Measurements from ENCODE around the gene SPATA20.
A peak's percentile ranks its signal among the peaks of the same experiment; 100 is the strongest.

SPATA20 gene

DNA sequence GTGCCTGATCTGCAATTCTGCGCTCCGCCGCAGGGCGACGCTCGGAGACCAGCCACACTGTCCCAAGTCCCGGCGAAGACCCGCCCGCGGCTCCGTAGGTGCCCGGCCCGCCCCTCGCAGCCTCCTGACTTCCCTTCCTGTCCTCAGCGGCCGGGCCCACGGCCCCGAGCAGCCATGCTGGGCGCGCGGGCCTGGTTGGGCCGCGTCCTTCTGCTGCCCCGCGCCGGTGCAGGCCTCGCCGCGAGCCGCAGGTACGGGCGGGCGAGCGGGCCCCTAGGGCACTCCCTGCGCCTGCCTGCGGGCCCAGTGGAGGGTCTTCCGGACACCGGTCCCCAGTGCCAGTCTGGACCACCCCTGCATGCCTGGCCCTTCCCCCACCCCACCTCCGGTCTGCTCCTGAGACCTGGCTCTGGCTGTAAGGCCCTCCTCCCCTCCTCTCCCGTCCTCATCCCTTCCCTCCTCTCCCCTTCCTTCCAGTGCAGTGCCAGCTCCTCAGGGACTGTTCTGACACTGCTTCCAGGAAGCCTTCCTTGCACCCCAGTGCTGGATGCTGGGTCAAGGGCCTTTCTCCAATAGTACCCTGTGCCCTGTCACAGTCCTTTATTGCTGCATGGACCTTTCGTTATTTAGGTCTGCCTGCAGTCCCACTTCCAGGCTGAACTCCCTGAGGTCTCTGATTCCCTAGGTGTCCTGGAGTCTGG lies at the start of gene SPATA20:
SPATA20 (plus strand) TSS at position 140 of the 701 bp plus-strand sequence; CDS start at position 175, 35 bp downstream.
- peaks cover 33% of the 10 kb centered on the region for H3K27me3 Mint-ChIP-seq
- CTCF ChIA-PET, result interaction anchor here (1.0 to 2.1 kb wide), 8 partner anchors 36 to 305 kb away, joined by 3 to 25 read pairs (median 3); no protein-coding TSS in a partner anchor
- H3K36me3 Mint-ChIP-seq, result no peaks in the 10 kb centered on the region
- peak; percentile 93 for DNase-seq
- peak within 1 kb of the TSS; percentile 63 for H3K27ac Mint-ChIP-seq
- H3K4me1 Mint-ChIP-seq, result peaks cover 22% of the 10 kb centered on the region
- no peaks in the 10 kb centered on the region for H3K9me3 Mint-ChIP-seq
- H3K4me3 Mint-ChIP-seq, result peak within 1 kb of the TSS; percentile 73

DNA sequence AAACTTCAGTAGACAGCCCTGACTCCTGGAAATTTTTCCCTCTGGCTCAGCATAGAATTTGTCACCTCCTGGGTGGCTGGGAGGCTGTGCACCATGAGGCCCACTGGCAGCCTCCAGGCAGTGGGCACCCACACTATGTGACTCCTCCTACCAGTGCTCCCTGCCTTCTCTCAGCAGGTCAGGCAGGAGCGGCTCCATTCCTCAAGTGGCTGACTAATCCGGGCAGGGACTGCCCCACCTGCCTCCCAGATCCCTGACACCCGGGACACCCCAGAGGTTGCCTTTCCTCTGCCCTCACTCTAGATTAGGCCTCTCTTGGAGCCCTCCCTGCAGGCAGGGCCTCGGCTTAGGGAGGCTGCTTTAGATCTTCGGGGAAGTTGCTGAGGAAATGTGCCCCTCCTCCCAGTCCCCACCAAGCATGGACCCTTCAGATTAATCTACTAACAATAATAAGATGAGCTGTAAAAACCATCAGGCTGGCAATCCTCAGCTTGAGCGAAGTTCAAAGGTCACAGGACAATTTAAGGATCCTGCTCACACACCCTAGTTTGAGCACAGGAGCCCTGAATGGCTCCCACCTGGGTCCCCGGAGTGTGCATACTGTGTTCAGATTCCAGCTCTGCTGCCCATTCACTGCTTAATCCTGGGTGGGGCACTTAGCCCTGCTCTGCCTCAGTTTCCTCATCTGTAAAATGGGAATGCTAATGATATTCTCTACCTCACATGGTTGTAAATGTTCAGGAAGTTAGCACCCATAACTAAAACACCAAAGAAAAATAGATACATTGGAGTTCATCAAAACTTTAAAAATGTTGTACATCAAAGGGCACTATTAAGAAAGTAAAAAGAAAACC lies 48.7 kb upstream of the SPATA20 start:
- CTCF ChIA-PET, result interaction anchor here (1.1 to 1.6 kb wide), 3 partner anchors 14 to 19 kb away, joined by 4 to 5 read pairs (median 5); no protein-coding TSS in a partner anchor

DNA sequence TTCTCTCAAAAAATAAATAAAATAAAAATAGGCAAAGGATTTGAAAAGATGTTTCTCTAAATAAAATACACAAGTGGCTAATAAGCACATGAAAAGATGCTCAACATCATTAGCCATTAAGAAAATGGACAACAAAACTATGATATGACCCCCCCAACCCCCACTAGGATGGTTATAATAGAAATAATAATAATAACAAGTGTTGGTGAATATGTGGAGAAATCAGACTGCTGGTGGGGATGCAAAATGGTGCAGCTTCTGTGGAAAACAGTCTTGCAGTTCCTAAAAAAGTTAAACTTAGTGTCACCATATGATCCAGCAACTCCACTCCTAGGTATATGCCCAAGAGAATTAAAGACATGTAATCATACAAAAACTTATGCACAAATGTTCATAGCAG lies 47.7 kb upstream of the SPATA20 start:
- Mint-ChIP-seq H3K9me3 (no peaks in the 10 kb centered on the region), H3K36me3 (no peaks in the 10 kb centered on the region), H3K27ac (no peak overlapping the region), H3K27me3 (peaks cover 42% of the 10 kb centered on the region), H3K4me3 (no peak overlapping the region), H3K4me1 (peaks cover 23% of the 10 kb centered on the region)
- CTCF ChIA-PET, result interaction anchor here (1.5 kb wide), 1 partner anchor 15 kb away, joined by 4 read pairs; no protein-coding TSS in a partner anchor
- DNase-seq, result no peak

More for the DNA sequence above, 48.7 kb upstream of the SPATA20 start:
- Mint-ChIP-seq H3K27ac (no peak overlapping the region), H3K4me3 (no peak overlapping the region), H3K4me1 (peaks cover 12% of the 10 kb centered on the region), H3K36me3 (no peaks in the 10 kb centered on the region), H3K9me3 (no peaks in the 10 kb centered on the region), H3K27me3 (peaks cover 45% of the 10 kb centered on the region)
- DNase-seq, result no peak

DNA sequence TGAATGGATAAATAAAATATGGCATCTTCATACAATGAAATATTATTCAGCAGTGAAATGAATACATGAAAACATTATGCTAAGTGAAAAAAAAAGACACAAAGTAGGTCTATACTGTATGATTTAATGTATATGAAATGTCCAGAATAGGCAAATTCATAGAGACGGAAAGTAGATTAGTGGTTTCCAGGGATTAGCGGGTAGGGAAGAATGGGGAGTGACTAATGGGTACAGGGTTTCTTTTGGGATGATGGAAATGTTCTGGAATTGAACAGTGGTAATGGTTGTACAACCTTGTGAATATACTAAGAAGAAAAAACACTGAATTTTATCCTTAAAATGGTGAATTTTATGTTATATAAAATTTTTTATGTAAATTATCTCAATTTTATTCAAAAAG lies 47.3 kb upstream of the SPATA20 start:
- Mint-ChIP-seq H3K36me3 (no peaks in the 10 kb centered on the region), H3K9me3 (no peaks in the 10 kb centered on the region), H3K4me1 (peaks cover 27% of the 10 kb centered on the region), H3K27ac (no peak overlapping the region), H3K27me3 (peaks cover 42% of the 10 kb centered on the region), H3K4me3 (no peak overlapping the region)
- CTCF ChIA-PET, result interaction anchor here (3.6 to 6.2 kb wide), 2 partner anchors 12 to 16 kb away, joined by 9 to 44 read pairs; no protein-coding TSS in a partner anchor
- no peak for DNase-seq

DNA sequence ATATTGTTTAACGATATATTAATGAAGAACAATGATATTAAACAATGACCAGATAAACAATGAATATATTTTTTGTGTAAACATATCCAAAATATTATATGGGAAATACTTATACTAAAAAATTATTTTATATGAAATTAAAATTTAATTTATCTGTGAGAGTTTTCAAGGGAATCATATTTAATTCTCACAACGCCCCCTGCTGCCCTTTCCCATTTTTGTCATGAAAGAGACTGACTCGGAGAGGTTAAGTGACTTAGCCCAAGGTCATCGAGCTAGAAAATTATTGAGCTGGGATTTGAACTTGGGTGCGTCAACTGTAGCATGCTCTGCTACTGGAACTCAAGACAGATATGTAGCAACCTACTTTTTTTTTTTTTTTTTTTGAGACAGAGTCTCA lies 45.9 kb upstream of the SPATA20 start:
- Mint-ChIP-seq H3K9me3 (no peaks in the 10 kb centered on the region), H3K27me3 (peaks cover 39% of the 10 kb centered on the region), H3K4me3 (no peak overlapping the region), H3K36me3 (no peaks in the 10 kb centered on the region), H3K27ac (no peak overlapping the region), H3K4me1 (peaks cover 40% of the 10 kb centered on the region)
- peak; percentile 54 for DNase-seq
- CTCF ChIA-PET, result interaction anchor here (0.7 to 6.2 kb wide), 9 partner anchors 10 to 160 kb away, joined by 3 to 44 read pairs (median 6); partner anchors contain the start of gene RSAD1

DNA sequence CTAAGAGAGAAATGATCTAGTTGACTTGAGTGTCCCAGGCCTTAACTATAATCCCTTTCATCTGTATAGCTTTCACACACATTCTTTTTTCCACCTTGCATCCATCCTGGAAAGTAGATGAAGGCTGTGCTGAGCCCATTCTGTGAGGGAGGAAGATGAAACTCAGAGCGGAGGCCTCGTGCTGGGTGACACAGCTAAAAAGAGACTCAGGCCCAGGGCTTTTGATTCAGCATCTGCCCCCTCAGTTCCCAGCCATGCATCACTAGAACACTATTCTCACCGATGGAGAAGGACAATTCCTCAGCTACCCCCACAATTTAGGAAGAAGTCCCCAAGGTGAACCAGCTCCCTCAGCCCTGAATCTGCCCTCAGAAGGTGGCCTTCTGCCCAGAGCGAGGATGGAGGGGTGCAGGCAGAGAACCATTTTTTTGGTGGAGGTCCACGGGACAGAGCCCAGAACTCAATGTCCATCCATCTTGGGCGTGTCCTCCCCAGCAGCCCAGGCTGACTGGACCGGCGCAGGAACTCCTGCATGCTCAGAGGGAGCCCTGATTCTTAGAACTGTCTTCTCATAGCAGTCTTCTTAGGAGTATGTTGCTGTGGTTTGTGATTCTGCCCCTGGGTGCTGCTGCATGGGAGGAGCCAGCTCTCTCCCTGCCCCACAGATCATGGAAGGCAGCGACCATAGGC lies 44.5 kb upstream of the SPATA20 start:
- CTCF ChIA-PET, result interaction anchor here (0.6 to 6.2 kb wide), 6 partner anchors 9 to 125 kb away, joined by 3 to 44 read pairs (median 8); partner anchors contain the start of gene RSAD1
- no peak for DNase-seq
- no peak overlapping the region for H3K4me3 Mint-ChIP-seq
- peaks cover 41% of the 10 kb centered on the region for H3K4me1 Mint-ChIP-seq
- peaks cover 39% of the 10 kb centered on the region for H3K27me3 Mint-ChIP-seq
- no peaks in the 10 kb centered on the region for H3K9me3 Mint-ChIP-seq
- H3K27ac Mint-ChIP-seq, result peak overlapping the region; percentile 28
- H3K36me3 Mint-ChIP-seq, result no peaks in the 10 kb centered on the region

DNA sequence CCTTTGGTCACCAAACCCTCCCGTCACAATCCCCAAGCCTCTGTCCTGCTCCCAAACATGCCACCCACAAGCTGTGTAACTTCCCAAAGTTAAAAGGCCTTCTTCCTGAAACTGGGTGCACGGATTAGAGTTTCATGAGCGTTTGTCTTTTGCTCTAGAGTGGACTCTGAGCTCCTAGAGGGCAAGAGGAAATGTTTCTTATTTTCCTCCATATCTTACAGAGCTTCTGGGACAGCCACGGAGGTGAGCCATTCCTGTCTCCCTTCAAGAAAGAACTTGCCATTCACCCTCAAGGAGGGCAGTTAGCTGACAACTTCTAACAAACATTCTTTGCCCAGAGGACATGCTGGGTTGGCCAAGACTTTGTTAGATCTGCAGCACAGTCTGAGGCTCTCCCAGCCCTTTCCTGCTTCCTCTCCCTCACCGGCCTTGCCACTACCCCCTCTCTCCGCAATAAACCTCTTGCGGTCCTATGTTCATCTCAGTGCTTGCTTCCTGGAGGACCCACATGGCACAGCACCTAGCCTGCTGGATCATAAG lies 41.3 kb upstream of the SPATA20 start:
- Mint-ChIP-seq H3K4me3 (no peak overlapping the region), H3K27ac (no peak overlapping the region), H3K4me1 (peaks cover 67% of the 10 kb centered on the region), H3K36me3 (no peaks in the 10 kb centered on the region), H3K27me3 (peaks cover 27% of the 10 kb centered on the region), H3K9me3 (no peaks in the 10 kb centered on the region)
- CTCF ChIA-PET, result interaction anchor here (0.6 to 6.2 kb wide), 6 partner anchors 15 to 451 kb away, joined by 3 to 44 read pairs (median 4); no protein-coding TSS in a partner anchor
- DNase-seq, result no peak

DNA sequence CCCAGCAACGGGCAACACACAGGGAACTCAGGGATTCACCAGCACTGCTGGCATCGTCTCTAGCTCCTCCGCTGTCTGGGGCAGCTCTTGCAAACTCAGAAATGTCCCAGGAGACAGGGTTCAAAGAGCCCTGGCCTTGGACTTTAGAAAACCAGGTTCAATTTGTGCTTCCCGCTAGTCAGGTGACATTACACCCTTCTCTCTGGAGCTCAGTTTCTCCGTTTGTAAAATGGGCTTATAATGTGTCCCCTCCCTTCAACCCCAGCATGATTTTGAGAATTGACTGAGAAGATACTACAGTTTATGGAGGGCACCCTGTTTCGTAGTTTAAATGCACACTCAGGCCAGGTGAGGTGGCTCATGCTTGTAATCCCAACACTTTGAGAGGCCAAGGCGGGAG lies 40.7 kb upstream of the SPATA20 start:
- no peak for DNase-seq
- Mint-ChIP-seq H3K27ac (no peak overlapping the region), H3K27me3 (peaks cover 25% of the 10 kb centered on the region), H3K4me1 (peaks cover 74% of the 10 kb centered on the region), H3K36me3 (no peaks in the 10 kb centered on the region), H3K4me3 (no peak overlapping the region), H3K9me3 (no peaks in the 10 kb centered on the region)
- CTCF ChIA-PET, result interaction anchor here (1.0 to 1.5 kb wide), 4 partner anchors 15 to 108 kb away, joined by 3 to 5 read pairs (median 5); no protein-coding TSS in a partner anchor

DNA sequence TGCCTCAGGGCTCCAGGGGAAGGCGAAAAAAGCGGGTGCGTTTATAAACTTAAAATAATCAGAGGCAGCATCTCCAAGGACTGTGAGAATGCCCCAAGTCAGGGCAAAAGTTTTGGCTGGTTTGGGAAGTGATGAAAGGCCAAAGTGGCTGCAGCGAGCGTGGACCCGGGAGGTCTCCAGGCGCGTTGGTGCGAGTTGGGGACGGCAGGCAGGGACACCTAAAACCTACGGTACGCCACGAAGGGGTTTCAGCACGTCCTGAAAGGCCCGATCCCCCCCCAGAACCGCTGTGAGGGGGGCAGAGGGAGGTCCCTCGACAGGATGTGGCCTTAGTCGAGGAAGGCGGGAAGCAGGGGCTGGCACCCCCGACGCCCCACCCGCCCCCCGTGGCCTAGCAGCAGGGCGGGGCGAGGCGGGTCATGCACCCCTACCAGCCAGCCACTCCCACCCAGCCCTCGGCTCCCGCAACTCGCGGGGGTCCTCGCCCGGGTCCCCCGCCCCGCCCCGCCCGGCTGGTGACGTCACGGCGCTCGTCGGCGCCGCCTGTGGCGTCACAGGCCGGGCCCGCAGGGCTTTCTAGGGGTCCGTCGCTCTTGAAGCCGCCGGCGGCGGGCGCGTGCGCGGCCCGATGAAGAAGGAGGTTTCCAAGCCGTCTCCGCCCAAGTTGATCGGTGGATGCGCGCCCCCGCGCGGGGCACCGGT lies 39.0 kb upstream of the SPATA20 start, which contains the start of gene MYCBPAP:
MYCBPAP (plus strand) TSS at position 569 of the 702 bp plus-strand sequence. CDS start 236 bp downstream, outside the sequence.
- Mint-ChIP-seq H3K4me3 (peak within 1 kb of the TSS; percentile 96), H3K27me3 (peaks cover 10% of the 10 kb centered on the region), H3K4me1 (peaks cover 74% of the 10 kb centered on the region), H3K27ac (peak within 1 kb of the TSS; percentile 93), H3K9me3 (no peaks in the 10 kb centered on the region), H3K36me3 (no peaks in the 10 kb centered on the region)
- peak; percentile 91 for DNase-seq
- CTCF ChIA-PET, result no interaction called here

DNA sequence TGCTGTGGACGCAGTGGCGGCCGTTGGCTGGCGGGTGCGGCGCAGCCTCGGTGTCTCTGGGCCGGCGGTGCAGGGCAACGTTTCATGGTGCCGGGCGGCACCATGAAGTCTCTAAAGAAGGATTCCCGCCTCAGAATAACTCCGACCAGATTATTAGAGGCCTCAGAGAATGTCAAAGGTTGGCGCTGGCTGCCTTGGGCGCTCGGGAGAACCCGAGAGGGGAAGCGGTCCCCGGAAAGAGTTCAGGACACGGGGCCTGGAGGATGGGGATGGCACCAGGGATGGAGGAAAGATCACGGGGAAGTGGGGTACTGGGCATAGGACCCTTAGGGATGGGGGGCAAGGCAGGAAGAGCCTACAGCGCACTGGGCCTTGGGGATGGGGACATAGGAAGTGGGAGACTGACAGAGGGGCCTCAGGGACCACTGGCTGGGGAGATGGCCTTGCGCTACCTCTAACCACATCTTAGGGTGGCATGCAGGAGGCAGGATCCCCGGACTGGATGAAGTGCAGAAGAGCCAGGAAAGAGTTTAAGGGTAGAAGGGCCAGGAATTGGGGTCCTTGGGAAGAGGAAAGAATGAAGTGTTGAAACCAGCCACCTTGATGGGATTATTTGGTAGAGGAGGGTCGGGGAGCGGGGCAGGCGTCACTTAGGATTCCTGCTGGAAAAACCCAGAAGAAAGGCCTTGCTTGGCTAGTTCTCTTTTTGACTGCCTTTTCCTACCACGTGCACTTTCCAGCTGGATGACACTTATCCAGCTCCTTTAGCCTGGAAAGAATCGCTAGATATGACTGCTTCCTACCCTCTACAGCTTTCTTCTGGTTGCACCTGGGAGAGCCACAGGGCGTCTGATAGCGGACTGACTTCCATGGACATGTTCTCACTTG lies 38.2 kb upstream of the SPATA20 start:
- Mint-ChIP-seq H3K27me3 (peaks cover 9% of the 10 kb centered on the region), H3K36me3 (no peaks in the 10 kb centered on the region), H3K4me3 (peak overlapping the region; percentile 96), H3K9me3 (no peaks in the 10 kb centered on the region), H3K27ac (peak overlapping the region; percentile 93), H3K4me1 (peaks cover 66% of the 10 kb centered on the region)
- no peak for DNase-seq
- CTCF ChIA-PET, result no interaction called here

DNA sequence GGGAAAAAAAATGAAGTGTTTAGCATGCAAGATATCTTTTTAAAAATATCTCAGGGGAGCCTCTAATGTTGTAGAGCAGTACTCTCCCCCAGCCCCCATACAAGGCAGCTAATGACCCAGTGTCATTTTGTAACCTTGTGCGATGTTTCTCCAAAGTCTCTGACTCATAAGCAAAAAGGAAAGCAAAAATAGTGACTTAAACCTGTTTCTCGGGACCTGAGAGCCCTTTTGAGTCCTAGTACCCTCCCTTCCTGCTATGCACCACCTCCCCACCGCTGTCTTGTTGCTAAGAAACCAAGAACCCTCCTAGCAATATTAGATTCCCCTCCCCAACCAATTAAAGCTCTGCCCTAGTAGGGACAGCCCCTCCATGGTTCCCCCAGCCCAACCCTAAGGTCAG lies 35.9 kb upstream of the SPATA20 start:
- CTCF ChIA-PET, result interaction anchor here (0.8 to 1.9 kb wide), 5 partner anchors 10 to 36 kb away, joined by 3 to 9 read pairs (median 4); partner anchors contain the start of gene SPATA20
- H3K4me1 Mint-ChIP-seq, result peaks cover 43% of the 10 kb centered on the region
- H3K9me3 Mint-ChIP-seq, result no peaks in the 10 kb centered on the region
- no peaks in the 10 kb centered on the region for H3K36me3 Mint-ChIP-seq
- peaks cover 2% of the 10 kb centered on the region for H3K27me3 Mint-ChIP-seq
- H3K27ac Mint-ChIP-seq, result peak overlapping the region; percentile 90
- peak overlapping the region; percentile 21 for H3K4me3 Mint-ChIP-seq
- DNase-seq, result peak; percentile 77

DNA sequence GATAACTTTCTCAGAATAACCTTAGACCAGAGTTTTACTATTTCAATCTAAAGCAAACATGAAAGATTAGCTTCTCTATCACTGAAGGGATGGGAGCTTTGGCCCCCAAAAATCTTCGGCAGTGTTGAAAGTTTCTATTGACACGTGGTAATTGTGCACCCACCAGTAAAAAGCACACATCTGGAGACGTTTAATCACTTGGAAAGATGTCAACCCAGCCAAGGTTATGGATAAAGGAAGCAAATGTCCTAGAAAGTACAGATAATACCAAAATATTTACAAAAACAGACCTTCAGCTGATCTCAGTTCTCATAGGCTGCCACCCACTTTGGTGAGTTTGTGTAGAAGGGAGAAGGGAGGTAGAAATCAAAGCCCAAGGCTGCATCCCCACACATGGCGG lies 33.5 kb upstream of the SPATA20 start:
- H3K27ac Mint-ChIP-seq, result no peak overlapping the region
- DNase-seq, result no peak
- CTCF ChIA-PET, result interaction anchor here (0.8 to 1.1 kb wide), 2 partner anchors 11 to 29 kb away, joined by 3 read pairs; no protein-coding TSS in a partner anchor
- H3K4me1 Mint-ChIP-seq, result peaks cover 60% of the 10 kb centered on the region
- H3K27me3 Mint-ChIP-seq, result no peaks in the 10 kb centered on the region
- H3K4me3 Mint-ChIP-seq, result no peak overlapping the region
- H3K36me3 Mint-ChIP-seq, result no peaks in the 10 kb centered on the region
- no peaks in the 10 kb centered on the region for H3K9me3 Mint-ChIP-seq
